Effector memory CD8-positive, alpha-beta T cell (primary cell): ENCODE data around the gene TMPRSS6.
"Not testable (repeated sequence)": the region's sequence is repeated elsewhere in the genome, so short reads cannot be mapped to it uniquely, and the experiment has no call there.

Source experiments
- ATAC-seq: fragments of 150-1000 bp; cut with Tn5 transposase; replicated peaks from 2 replicates; pipeline ENCODE4 v1.10.0; 2021; ENCODE audit warnings: mild to moderate bottlenecking, moderate library complexity
- DNase-seq, 3 experiments: peaks; one replicate each; pipeline ENCODE4 v3.0.0; 2021
- H3K27ac Mint-ChIP-seq, 2 donors: one replicate each; pipeline ENCODE4 v1.8.0; 2022; ENCODE audit warnings: mild to moderate bottlenecking in 2 of 2, mixed read lengths in 2 of 2, moderate library complexity in 2 of 2
- H3K27me3 Mint-ChIP-seq, 2 donors: one replicate each; pipeline ENCODE4 v1.8.0; 2022; ENCODE audit warnings: mixed read lengths in 2 of 2
- H3K36me3 Mint-ChIP-seq: one replicate; pipeline ENCODE4 v1.8.0; 2022; ENCODE audit warnings: mild to moderate bottlenecking, moderate library complexity, mixed read lengths; ENCODE audit not compliant: insufficient read depth
- H3K4me1 Mint-ChIP-seq, 2 donors: one replicate each; pipeline ENCODE4 v1.8.0; 2022; ENCODE audit warnings: low read depth in 2 of 2, mixed read lengths in 2 of 2
- H3K4me3 Mint-ChIP-seq, 2 donors: one replicate each; pipeline ENCODE4 v1.8.0; 2022; ENCODE audit warnings: mild to moderate bottlenecking in 2 of 2, mixed read lengths in 2 of 2, moderate library complexity in 2 of 2
- H3K9me3 Mint-ChIP-seq, 2 donors: one replicate each; pipeline ENCODE4 v1.8.0; 2022; ENCODE audit warnings: mixed read lengths in 2 of 2

The TMPRSS6 gene

DNA sequence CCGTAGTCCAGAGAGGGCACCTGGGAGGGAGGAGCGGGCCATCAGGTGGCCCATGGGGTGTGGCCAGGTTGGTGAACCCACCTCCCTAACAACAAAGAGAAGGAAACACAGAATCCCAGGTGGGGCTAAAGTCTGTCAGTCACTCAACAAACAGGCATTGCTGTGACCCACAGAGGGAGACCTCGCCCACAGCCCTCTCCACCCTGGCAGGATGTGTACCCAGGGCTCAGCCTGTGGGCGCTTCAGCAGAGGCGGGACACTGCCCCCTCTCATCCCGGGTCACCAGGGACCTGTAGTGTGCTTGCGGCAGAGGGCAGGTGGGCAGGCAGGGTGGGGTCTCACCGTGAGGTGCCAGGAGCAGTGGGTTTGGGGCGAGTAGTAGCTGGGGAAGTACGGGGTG, 25.1 kb downstream of the TMPRSS6 start:
- Mint-ChIP-seq H3K4me1 (peaks cover 12 to 14% of the 10 kb centered on the region in 2 donors), H3K27me3 (peaks cover 0 to 9% of the 10 kb centered on the region in 2 donors), H3K4me3 (no peak overlapping the region), H3K27ac (no peak overlapping the region), H3K9me3 (no peaks in the 10 kb centered on the region), H3K36me3 (peaks cover 10% of the 10 kb centered on the region)
- ATAC-seq (no peak), DNase-seq (no peak)

DNA sequence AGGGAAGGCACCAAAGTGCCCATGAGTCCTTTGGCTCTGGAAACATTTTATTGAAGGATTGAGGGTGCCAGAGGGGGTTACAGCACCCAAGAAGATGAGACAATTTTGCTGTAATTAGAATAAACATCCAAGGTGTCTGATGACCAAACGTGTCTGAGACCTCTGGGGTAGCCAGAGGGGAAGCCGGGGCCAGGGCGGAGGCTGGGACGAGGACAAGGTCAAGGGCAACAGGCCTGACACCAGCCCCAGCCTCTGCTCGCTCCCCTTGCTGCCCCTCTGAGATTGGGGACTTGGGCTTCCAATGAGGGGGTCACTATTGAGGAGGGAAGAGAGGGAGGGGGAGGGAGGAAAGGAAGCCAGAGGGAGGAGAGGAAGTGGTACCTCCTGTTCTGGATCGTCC, 25.6 kb downstream of the TMPRSS6 start:
- H3K36me3 Mint-ChIP-seq, result peaks cover 11% of the 10 kb centered on the region
- DNase-seq (no peak), ATAC-seq (no peak)
- H3K27ac Mint-ChIP-seq, result peak overlapping the region in 1 of 2 donors; percentile 82
- peaks cover 16 to 19% of the 10 kb centered on the region in 2 donors for H3K4me1 Mint-ChIP-seq
- H3K27me3 Mint-ChIP-seq, result peaks cover 0 to 9% of the 10 kb centered on the region in 2 donors
- H3K4me3 Mint-ChIP-seq, result no peak overlapping the region
- no peaks in the 10 kb centered on the region for H3K9me3 Mint-ChIP-seq

DNA sequence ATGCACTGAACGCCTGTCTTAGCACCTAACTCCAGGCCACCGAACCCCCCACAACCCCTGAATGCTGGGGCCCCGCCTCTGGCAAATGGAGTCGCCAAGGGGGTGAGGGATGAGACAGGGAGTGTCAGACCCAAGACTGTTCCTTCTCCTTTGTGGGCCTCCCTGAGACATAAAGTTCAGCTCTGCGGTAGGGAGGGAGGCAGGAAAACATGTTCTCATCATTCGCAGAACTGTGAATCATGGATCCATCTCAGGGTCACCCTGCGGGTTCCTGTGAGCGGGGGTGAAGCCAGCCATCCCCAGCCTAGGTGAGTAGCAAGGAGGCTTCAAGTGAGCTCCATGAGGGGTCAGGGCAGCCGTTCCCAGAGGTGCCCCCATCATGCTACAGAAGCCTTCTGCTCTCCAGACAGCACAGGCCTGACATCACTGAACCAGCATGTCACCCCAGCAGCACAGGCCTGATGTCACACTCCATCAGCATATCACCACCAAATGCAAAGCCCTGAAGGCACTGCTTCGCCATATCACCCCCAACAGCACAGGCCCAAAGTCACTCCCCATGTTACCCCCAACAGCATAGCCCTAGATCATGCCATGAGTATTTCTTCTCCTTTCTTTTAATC, 27.2 kb downstream of the TMPRSS6 start:
- no peaks in the 10 kb centered on the region for H3K27me3 Mint-ChIP-seq
- peaks cover 19% of the 10 kb centered on the region for H3K36me3 Mint-ChIP-seq
- H3K4me3 Mint-ChIP-seq, result no peak overlapping the region
- no peak for ATAC-seq
- peak overlapping the region; percentile 82 to 100 for H3K27ac Mint-ChIP-seq
- DNase-seq, result no peak
- H3K4me1 Mint-ChIP-seq, result peaks cover 29% of the 10 kb centered on the region in 2 donors
- no peaks in the 10 kb centered on the region for H3K9me3 Mint-ChIP-seq

DNA sequence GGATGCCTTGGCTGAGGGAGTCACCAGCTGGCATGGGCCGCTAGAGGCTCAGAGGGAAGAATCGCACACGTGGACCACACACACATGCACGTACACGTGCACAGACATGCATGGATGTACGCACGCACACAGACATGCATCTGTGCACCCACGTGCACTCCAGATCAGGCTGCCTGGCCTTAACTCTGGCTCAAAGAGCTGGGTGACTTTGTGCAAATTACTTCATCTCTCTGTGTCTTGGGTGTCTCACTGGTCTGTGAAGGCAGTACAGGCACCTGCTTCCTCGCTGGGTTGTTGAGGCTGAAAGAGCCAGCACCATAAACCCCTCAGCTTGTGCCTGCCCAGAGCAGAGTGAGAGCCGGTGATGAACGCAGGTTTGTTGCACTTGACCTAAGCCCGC, 28.7 kb downstream of the TMPRSS6 start:
- H3K4me1 Mint-ChIP-seq, result peaks cover 29% of the 10 kb centered on the region in 2 donors
- no peak for DNase-seq

DNA sequence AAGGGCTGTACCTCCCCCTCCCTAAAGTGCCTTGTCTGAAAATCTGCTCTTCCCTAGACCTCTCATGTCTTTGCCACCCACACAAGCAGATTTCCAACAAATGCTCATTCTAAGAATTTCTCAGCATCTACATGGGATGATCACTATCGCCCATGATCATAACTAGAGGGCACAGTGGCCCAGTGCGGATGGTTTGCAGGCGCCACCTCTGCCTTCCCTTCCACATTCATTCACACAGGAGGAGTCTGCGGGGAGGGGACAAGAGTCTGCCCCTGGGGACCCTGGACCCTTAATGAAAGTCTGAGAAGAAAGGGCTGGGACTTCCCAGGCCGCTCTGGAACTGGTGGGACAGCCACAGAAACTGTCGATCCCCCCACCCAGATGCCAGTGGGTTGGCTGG, 29.1 kb downstream of the TMPRSS6 start:
- H3K4me1 Mint-ChIP-seq, result peaks cover 29 to 31% of the 10 kb centered on the region in 2 donors
- DNase-seq, result no peak
- H3K4me3 Mint-ChIP-seq, result peak overlapping the region; percentile 70 to 77
- no peak for ATAC-seq
- H3K27ac Mint-ChIP-seq, result peak overlapping the region; percentile 100
- peaks cover 7 to 8% of the 10 kb centered on the region in 2 donors for H3K27me3 Mint-ChIP-seq
- no peaks in the 10 kb centered on the region for H3K9me3 Mint-ChIP-seq
- peaks cover 19% of the 10 kb centered on the region for H3K36me3 Mint-ChIP-seq

More for the DNA sequence above, 28.7 kb downstream of the TMPRSS6 start:
- peaks cover 19% of the 10 kb centered on the region for H3K36me3 Mint-ChIP-seq
- no peak overlapping the region for H3K4me3 Mint-ChIP-seq
- H3K27me3 Mint-ChIP-seq, result peaks cover 3 to 4% of the 10 kb centered on the region in 2 donors
- peak overlapping the region; percentile 100 for H3K27ac Mint-ChIP-seq
- H3K9me3 Mint-ChIP-seq, result no peaks in the 10 kb centered on the region
- no peak for ATAC-seq

DNA sequence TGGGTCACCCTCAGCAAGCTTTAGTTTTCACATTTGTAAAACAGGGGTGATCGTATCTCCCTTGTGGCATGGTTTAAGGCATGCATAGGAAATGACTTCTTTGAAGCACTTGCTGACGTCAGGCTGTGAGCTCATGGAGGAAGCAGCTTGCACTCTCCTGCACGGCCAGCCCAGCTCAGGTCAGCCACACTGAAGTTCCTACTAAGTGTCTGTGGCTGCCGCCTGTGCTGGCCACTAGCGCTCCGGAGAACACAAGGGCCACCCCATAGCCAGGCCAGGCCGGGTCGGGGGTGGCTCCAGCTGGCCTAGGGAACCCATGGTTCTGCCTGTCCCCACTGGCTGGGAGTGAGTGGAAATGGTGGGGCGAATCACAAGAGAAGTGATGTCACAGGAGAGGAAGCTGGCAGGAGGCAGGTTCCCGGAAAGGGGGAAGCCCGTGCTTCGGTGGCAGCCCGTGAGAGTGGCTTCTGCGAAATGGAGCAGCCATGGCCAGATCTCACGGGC, 29.8 kb downstream of the TMPRSS6 start:
- peak; percentile 78 to 84 (median 80) for DNase-seq
- Mint-ChIP-seq H3K27me3 (peaks cover 14 to 15% of the 10 kb centered on the region in 2 donors), H3K9me3 (no peaks in the 10 kb centered on the region), H3K4me3 (peak overlapping the region; percentile 70 to 77), H3K27ac (peak overlapping the region; percentile 100), H3K4me1 (peaks cover 29 to 31% of the 10 kb centered on the region in 2 donors), H3K36me3 (peaks cover 19% of the 10 kb centered on the region)
- ATAC-seq, result peak; percentile 87

DNA sequence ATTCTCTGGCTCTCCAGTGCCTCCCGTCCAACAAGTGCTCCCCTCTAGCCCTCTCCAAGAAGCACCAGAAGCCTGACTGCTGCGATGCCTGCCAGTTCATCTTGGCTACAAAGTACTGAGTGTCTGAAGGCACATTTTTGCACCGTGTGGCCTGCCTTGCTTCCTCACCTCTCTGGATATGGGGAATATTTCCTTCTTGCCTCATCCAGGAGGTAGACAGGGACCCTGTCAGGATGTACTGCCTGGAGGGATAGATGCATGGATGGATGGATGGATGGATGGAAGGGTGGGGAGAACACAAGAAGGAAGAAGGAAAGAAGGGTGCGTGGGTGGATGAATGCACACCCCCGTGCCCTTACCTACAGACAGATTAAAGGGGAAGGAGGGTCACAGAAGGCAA, 30.4 kb downstream of the TMPRSS6 start:
- Mint-ChIP-seq H3K4me3 (peak overlapping the region; percentile 70 to 77), H3K9me3 (no peaks in the 10 kb centered on the region), H3K4me1 (peaks cover 29 to 31% of the 10 kb centered on the region in 2 donors), H3K27ac (peak overlapping the region; percentile 100), H3K27me3 (peaks cover 15 to 16% of the 10 kb centered on the region in 2 donors), H3K36me3 (peaks cover 19% of the 10 kb centered on the region)
- DNase-seq (no peak), ATAC-seq (no peak)

DNA sequence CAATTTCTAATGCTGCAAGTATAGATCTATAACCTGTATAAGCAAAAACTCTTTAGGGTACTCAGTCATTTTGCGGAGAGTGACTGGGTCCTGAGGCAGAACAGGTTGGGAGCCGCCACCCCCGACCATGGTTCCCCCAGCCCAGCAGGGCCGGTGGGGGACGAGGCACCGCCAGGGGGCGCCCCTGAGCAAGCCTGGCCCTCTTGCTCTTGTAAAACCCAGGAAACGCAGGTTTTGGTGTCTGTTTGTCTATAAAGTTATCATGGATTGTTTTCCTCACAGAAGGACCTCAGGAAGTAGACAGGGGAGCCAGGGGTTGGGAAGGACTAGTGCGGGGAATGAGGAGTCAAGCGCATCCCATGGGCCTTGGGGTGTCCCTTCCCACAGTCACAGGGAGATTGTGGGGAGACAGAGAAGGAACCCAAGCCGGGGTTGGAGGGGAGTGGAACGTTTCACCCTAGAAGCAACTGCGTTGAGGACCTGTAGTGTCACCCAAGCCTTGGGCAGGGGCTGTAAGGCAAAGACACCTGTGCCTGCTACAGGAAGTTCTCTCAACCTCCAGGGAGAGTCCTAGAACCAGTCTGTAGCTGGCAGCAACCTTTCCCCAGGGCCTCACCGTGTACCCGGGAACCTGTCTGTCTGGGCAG, 31.6 kb downstream of the TMPRSS6 start:
- peaks cover 15 to 19% of the 10 kb centered on the region in 2 donors for H3K27me3 Mint-ChIP-seq
- ATAC-seq (peak; percentile 12), DNase-seq (peak; percentile 83 to 87 (median 83))
- peak overlapping the region; percentile 100 for H3K27ac Mint-ChIP-seq
- peaks cover 29 to 31% of the 10 kb centered on the region in 2 donors for H3K4me1 Mint-ChIP-seq
- H3K36me3 Mint-ChIP-seq, result peaks cover 19% of the 10 kb centered on the region
- H3K4me3 Mint-ChIP-seq, result peak overlapping the region; percentile 70 to 77
- H3K9me3 Mint-ChIP-seq, result no peaks in the 10 kb centered on the region

DNA sequence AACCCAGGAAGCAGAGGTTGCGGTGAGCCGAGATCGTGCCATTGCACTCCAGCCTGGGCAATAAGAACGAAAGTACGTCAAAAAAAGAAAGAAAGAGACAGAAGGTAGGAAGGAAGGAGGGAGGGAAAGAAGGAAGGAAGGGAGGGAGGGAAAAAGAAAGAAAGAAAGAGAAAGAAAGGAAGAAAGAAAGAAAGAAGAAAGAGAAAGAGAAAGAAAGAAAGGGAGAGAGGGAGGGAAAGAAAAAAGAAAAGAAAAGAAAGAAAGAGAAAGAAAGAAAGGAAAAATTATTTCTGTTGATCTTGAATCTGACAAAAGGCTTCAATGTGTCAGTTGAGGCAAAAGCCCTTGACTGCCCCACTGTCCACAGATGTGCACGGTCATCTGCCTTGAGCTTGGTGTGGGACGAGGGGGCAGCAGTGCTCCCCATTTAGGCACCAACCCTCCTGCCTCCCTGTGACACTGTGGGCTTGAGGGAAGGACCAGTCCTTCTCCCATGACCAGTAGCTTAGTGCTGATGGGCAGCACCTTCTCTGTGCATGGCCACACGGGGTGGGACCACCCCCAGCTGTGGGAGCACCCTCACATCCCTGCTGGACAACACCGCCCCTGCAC, 33.6 kb downstream of the TMPRSS6 start:
- H3K27ac Mint-ChIP-seq, result no peak overlapping the region
- peaks cover 29% of the 10 kb centered on the region in 2 donors for H3K4me1 Mint-ChIP-seq

DNA sequence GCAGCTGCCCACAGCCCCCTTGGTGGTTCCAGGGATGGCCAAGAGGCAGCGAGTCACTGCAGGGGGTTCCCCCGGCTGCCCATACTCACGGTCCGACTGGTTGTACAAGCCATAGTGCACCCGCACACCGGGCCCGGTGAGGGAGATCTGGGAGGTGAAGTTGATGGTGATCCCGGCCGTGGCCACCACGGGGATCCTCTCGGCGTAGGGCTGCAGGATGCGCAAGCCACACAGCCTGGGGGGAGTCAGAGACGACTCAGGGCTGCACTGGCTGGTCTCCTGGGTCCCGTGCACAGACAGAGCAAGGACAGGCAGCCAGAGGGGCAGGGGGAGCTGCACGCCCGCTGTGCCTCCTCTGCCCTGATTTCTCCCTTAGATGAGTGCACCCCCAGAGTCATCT, 34.5 kb downstream of the TMPRSS6 start:
- DNase-seq (no peak), ATAC-seq (no peak)
- Mint-ChIP-seq H3K27ac (no peak overlapping the region), H3K27me3 (peaks cover 15 to 22% of the 10 kb centered on the region in 2 donors), H3K4me1 (peaks cover 24% of the 10 kb centered on the region in 2 donors), H3K4me3 (no peak overlapping the region), H3K9me3 (no peaks in the 10 kb centered on the region), H3K36me3 (peaks cover 14% of the 10 kb centered on the region)

More for the DNA sequence above, 33.6 kb downstream of the TMPRSS6 start:
- ATAC-seq, result no peak
- Mint-ChIP-seq H3K4me3 (no peak overlapping the region), H3K36me3 (peaks cover 19% of the 10 kb centered on the region), H3K27me3 (peaks cover 15 to 19% of the 10 kb centered on the region in 2 donors), H3K9me3 (no peaks in the 10 kb centered on the region)
- DNase-seq, result no peak

DNA sequence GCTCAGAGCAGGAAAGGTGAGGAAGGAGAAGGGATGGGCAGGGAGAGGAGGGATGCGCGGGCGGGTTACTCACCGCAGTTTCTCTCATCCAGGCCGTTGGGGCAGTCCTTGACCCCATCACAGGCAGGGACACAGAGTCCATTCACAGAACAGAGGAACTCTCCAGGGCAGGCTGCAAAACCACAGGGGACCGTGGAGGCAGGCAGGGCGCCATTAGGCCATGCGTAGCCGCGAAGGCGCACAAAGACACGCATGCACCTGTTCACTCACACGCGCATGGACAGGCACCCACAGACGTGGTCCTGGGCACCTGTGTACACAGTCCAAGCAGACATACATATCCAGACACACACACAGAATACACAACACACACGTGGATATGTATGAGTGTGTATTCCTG, 35.0 kb downstream of the TMPRSS6 start:
- DNase-seq (no peak), ATAC-seq (no peak)
- Mint-ChIP-seq H3K4me3 (no peak overlapping the region), H3K9me3 (no peaks in the 10 kb centered on the region), H3K27me3 (peaks cover 15 to 27% of the 10 kb centered on the region in 2 donors), H3K4me1 (peaks cover 19% of the 10 kb centered on the region in 2 donors), H3K36me3 (peaks cover 10% of the 10 kb centered on the region), H3K27ac (no peak overlapping the region)

DNA sequence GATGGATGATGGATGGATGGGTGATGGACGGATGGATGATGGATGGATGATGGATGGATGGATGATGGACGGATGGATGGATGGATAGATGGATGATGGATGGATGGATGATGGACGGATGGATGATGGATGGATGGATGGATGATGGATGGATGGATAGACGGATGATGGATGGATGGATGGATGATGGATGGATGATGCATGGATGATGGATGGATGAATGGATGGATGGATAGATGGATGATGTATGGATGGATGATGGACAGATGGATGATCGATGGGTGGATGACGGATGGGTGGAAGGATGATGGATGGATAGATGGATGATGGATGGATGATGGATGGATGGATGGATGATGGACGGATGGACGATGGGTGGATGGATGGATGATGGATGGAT, 36.8 kb downstream of the TMPRSS6 start:
- Mint-ChIP-seq H3K9me3 (no peaks in the 10 kb centered on the region), H3K27me3 (peaks cover 23 to 29% of the 10 kb centered on the region in 2 donors), H3K27ac (no peak overlapping the region), H3K4me1 (peaks cover under 1 to 2% of the 10 kb centered on the region in 2 donors), H3K4me3 (no peak overlapping the region), H3K36me3 (no peaks in the 10 kb centered on the region)
- DNase-seq (no peak), ATAC-seq (no peak)

DNA sequence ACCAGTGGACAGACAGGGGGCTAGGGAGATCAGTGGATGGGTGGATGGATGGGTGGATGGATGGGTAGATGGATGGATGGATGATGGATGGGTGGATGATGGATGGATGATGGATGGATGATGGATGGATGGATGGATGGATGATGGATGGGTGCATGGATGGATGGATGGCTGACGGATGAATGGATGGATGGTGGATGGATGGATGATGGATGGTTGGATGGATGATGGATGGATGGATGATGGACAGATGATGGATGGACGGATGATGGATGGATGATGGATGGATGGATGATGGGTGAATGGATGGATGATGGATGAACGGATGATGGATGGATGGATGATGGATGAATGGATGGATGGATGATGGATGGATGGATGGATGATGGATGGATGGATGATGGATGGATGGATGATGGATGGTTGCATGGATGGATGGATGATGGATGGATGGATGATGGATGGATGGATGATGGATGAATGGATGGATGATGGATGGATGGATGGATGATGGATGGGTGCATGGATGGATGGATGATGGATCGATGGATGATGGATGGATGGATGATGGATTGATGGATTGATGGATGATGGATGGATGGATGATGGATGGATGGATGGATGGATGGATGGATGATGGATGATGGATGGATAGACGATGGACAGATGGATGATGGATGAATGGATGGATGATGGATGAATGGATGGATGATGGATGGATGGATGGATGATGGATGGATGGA, 37.5 kb downstream of the TMPRSS6 start:
- H3K27ac Mint-ChIP-seq, H3K4me1 Mint-ChIP-seq, ATAC-seq, H3K9me3 Mint-ChIP-seq, DNase-seq, H3K36me3 Mint-ChIP-seq, H3K4me3 Mint-ChIP-seq: not testable (repeated sequence)
- peaks cover 27 to 29% of the 10 kb centered on the region in 2 donors for H3K27me3 Mint-ChIP-seq
